ENCODE results near the gene RAD18.

Gene RAD18

DNA sequence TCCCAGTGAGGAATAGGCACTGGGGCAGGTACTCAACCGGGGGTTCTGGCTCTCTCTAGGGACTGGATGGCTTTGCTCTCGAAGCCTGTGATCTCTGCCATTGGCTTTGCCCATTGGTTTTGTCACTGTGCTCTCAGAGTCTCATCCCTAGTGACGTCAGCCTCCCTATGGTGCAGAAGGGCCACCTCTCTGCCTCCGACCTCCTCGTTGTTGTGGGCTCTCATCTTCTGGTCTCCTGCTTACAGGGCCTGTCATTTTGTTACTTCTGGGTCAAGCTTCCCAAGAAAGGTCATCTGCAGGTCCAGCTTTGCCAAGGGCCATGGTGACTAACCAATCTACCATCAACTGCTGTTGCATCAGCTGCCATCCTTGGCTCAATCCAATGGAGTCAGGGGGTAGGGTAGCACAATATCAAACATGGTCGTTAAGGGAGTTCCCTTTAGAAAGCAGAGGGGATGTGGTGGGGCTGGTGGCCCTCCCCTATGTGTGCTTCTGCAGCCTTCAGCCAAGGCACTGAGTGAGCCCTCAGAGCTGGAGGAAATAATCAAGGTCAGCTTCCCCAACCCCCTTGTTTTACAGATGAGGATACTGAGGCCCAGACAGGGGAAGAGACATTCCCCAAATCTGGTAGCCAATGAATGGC lies 13.4 kb upstream of the RAD18 start:
- no peak for DNase-seq (ENCODE audit: low read depth, low spot score)
- TF ChIP-seq, protein P1, sequence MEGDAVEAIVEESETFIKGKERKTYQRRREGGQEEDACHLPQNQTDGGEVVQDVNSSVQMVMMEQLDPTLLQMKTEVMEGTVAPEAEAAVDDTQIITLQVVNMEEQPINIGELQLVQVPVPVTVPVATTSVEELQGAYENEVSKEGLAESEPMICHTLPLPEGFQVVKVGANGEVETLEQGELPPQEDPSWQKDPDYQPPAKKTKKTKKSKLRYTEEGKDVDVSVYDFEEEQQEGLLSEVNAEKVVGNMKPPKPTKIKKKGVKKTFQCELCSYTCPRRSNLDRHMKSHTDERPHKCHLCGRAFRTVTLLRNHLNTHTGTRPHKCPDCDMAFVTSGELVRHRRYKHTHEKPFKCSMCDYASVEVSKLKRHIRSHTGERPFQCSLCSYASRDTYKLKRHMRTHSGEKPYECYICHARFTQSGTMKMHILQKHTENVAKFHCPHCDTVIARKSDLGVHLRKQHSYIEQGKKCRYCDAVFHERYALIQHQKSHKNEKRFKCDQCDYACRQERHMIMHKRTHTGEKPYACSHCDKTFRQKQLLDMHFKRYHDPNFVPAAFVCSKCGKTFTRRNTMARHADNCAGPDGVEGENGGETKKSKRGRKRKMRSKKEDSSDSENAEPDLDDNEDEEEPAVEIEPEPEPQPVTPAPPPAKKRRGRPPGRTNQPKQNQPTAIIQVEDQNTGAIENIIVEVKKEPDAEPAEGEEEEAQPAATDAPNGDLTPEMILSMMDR (IDR thresholded peaks at IDR 0.05; ENCODE audit: low read depth, low read length) = no peak
- in situ Hi-C loops (cut with HindIII; ENCODE audit: low sequenced_read_pairs) = no loop called here
- no peak overlapping the region for H3K4me3 ChIP-seq (ENCODE audit: low read depth, low read length)

DNA sequence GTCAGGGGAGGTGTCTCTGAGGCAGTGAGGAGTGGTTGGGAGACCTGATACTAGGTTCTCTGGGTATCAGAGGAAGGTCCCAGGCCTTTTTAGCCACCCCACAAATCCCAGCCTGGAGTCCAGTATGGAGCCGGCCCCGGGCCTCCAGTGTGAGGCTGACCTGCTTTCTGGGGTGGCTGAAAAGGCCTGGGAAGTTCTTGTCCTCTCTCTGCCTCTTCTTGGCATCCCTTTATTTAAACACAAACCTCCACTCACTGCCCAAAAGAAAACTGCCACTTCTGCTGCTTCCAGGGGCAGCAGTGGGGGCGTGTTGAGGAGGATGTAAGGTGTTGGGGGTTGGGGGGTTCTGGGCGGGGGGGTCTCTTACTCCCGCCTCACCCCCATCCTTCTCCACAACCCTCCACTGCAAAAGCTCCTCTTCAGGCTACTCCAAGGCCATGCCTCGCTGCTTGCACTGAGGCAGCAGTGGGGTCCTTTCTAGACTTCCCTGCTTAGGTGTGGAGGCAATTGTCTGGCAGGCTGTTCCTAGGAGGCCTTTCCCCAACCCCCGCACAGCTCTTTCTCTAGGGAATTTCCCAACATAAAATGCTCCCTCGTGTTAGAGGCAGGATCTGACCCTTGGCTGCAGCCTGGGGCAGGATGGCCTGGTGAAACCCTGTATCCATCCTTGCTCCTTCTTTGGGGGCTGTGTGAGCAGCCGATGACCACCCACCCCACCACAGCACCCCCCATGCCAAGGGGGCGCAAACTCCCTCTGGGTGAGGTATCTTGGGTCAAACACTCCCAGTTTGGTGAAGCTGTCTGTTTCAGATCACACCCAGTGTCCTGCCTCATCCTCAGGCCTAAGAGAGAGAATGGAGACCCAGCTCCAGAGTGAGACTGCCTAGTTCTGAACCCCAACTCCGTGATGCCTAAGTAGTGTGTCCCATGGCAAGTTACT lies 12.1 kb upstream of the RAD18 start:
- in situ Hi-C loops (cut with HindIII; ENCODE audit: low sequenced_read_pairs) = no loop called here
- no peak for DNase-seq (ENCODE audit: low read depth, low spot score)
- TF ChIP-seq, protein P1 (IDR thresholded peaks at IDR 0.05; ENCODE audit: low read depth, low read length) = no peak
- no peak overlapping the region for H3K4me3 ChIP-seq (ENCODE audit: low read depth, low read length)

DNA sequence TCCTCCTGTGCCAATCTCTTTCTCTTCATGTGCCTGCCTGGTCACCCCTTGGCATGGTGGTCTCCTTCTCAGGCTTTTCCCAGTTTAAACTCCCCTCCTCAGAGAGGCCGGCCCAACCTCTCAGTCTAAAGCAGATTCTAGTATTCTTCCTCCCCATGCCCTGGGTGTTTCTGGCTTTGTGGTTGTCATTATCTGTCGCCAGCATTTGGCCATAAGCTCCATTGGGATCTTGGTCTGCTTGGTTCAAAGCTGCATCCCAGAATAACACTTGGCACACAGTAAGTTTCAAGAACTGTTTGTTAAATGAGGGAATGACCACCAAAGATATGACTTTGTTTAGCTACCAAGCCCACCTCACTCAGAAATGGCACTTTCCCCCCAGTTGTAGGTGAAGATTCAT lies 11.2 kb upstream of the RAD18 start:
- no peak for DNase-seq (ENCODE audit: low read depth, low spot score)
- no peak overlapping the region for H3K4me3 ChIP-seq (ENCODE audit: low read depth, low read length)
- in situ Hi-C loops (cut with HindIII; ENCODE audit: low sequenced_read_pairs) = no loop called here
- TF ChIP-seq, protein P1 (IDR thresholded peaks at IDR 0.05; ENCODE audit: low read depth, low read length) = no peak

DNA sequence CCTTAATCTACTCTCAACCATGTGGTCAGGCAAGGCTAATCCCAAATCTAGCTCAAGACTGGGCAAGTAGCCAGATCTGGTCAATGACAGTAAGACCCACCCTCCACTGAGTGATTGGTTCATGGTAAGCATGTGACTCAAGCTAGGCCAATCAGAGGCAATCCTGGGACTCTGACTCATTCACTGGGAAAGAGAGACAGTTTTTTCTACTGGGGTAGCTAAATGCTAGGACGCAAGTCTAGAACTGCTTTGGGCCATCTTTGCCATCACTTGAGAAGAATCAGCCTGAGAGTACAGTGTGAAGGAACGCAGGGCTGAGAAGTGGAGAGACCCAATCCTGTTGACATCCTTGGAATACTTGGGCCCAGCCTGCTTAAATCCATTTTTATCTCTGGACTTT lies 9.4 kb upstream of the RAD18 start:
- H3K4me3 ChIP-seq (ENCODE audit: low read depth, low read length) = no peak overlapping the region
- peak; percentile 44 for DNase-seq (ENCODE audit: low read depth, low spot score)
- TF ChIP-seq, protein P1 (IDR thresholded peaks at IDR 0.05; ENCODE audit: low read depth, low read length) = no peak
- in situ Hi-C loops (cut with HindIII; ENCODE audit: low sequenced_read_pairs) = no loop called here

DNA sequence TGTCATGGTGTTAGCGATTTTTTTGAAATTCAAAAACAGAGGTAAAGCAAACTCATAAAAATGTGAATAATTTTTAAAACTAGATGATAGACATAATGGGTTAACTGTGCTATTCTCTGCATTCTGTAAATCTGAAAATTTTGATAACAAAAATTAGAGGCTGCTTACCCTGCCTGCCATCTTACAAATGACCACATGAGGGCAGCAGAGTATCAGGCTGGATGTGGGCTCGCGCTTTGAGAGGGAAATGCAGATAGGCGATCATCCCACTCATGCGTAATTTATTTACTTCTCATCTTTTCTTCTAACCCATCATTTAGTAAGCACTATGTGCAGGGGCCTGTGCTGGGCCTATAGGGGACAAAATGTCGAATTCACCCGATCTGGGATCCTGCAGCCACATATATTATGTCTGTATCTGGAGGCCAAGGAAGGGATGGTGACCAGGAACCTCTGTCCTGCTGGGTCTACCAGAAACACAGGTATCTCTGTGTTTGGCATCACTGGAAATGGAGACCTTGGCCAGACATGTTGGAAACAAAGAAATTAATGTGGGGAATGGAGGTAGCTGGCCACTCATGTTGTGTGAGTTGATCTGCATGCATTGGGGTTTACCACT lies 7.8 kb upstream of the RAD18 start:
- H3K4me3 ChIP-seq (ENCODE audit: low read depth, low read length) = no peak overlapping the region
- peak; percentile 63 for DNase-seq (ENCODE audit: low read depth, low spot score)
- TF ChIP-seq, protein P1 (IDR thresholded peaks at IDR 0.05; ENCODE audit: low read depth, low read length) = peak; percentile 91
- in situ Hi-C loops (cut with HindIII; ENCODE audit: low sequenced_read_pairs) = no loop called here

DNA sequence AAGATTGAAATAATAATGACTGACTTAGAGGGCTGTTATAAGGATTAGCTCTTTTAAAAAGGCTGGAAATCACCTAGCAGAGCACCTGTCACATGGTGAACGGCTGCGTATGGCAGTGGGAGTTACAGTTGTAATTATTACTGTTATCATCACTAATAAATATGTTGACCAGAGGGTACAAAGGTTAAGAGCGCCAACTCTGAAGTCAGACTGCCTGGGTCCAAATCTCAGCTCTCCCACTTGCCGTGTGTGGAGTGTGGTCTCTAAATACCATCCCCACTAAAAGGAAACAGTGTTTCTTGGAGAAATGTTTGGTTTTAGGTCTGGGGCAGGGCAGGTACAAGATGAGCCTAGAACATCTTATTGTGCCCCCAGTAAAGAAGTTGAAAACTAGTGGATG lies 6.0 kb upstream of the RAD18 start:
- no peak overlapping the region for H3K4me3 ChIP-seq (ENCODE audit: low read depth, low read length)
- TF ChIP-seq, protein P1 (IDR thresholded peaks at IDR 0.05; ENCODE audit: low read depth, low read length) = no peak
- in situ Hi-C loops (cut with HindIII; ENCODE audit: low sequenced_read_pairs) = no loop called here
- DNase-seq (ENCODE audit: low read depth, low spot score) = no peak

All from astrocyte of the spinal cord (primary cell).